Measurements from ENCODE around the gene LLGL1.

GRCh38 chr17:18197535-18198194 lies 27.8 kb upstream of the LLGL1 start:
- no peak for TF ChIP-seq POLR2AphosphoS5 (IDR thresholded peaks at IDR 0.05; ENCODE audit: low read depth, low read length)
- TF ChIP-seq REST (IDR thresholded peaks at IDR 0.05; ENCODE audit: insufficient read depth in 1 of 2, low read depth in 2 of 2, low read length in 2 of 2) = no peak
- TF ChIP-seq TAF1 (IDR thresholded peaks at IDR 0.05; ENCODE audit: borderline replicate concordance, insufficient read depth, low read length) = no peak
- no peak for TF ChIP-seq SIN3A (IDR thresholded peaks at IDR 0.05; ENCODE audit: borderline replicate concordance, insufficient read depth, low read length)

All from PFSK-1 (cell line).